ENCODE results near the gene RBM43. TPM values are rescaled to one million over a fixed set of nuclear protein-coding genes. Genes with fewer than 3 reads are reported as not detected.
"Not testable (repeated sequence)": the region's sequence is repeated elsewhere in the genome, so short reads cannot be mapped to it uniquely, and the experiment has no call there.

RBM43 gene
- total RNA-seq, 1 donor from 2014 or later: 3.4 TPM

- DNase-seq (ENCODE audit: low spot score) (no peak), ATAC-seq (no peak)
These were observed 8.3 kb upstream of the RBM43 start for GRCh38 chr2:151269798-151270568.

DNA sequence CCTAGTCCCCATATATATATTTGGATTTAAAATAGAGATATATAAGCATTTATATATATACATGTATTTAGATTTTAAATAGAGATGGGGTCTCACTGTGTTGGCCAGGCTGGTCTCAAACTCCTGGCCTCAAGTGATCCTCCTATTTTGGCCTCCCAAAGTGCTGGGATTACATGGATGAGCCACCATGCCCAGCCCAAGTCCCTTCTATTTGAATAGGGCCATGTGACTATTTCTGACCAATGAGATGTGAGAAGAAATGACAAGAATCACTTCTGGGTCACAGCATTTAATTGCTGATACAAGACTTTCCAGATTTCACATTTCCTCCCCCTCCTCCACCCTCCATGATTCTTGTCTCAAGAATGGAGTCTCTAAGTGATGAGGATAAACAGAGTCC is 6.4 kb upstream of the RBM43 start:
- no peak for ATAC-seq
- no peak for DNase-seq (ENCODE audit: low spot score)

- no peak for ATAC-seq
- DNase-seq (ENCODE audit: low spot score): no peak
These were observed 5.9 kb upstream of the RBM43 start for GRCh38 chr2:151267537-151267936.

DNA sequence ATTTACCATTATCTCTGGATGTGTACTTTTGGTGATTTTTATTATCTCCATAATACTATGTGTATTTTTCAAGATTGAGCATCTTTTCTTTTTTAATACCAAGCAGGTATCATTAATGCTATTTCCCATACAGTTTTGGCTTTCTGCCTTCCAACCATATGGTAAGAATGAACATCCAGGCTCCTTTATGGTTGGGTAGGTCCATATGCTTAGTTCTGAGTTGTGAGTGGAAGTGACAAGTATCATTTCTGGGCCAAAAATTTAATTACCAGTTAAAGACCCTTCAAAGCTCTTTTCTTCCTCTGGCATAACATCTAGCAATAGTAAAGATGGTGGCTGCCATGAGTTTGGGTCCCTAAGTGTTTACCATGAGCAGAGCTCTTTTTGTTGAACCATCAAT is 4.3 kb upstream of the RBM43 start:
- DNase-seq (ENCODE audit: low spot score) (no peak), ATAC-seq (no peak)

GRCh38 chr2:151264157-151264825 is 2.6 kb upstream of the RBM43 start:
- DNase-seq (ENCODE audit: low spot score): peak; percentile 82
- peak; percentile 73 for ATAC-seq

GRCh38 chr2:151262629-151263028 is 966 bp upstream of the RBM43 start:
- DNase-seq (ENCODE audit: low spot score) (peak; percentile 71), ATAC-seq (peak; percentile 36)

DNA sequence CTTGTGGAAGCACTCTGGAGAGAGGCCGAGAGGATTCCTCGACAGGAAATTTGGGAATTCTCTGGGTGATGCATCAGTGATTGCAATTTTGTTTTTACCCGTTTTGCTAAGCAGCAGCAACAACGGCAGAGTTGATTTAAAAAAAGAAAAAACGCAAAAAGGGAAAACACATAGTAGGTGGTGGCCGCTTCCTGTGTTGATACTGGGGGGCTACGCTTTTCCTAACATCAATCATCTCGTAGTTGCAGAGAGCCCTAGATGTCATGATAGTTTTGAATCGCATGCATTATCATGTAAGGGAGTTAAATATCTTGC is 271 bp upstream of the RBM43 start:
- DNase-seq (ENCODE audit: low spot score) (no peak), ATAC-seq (no peak)

DNA sequence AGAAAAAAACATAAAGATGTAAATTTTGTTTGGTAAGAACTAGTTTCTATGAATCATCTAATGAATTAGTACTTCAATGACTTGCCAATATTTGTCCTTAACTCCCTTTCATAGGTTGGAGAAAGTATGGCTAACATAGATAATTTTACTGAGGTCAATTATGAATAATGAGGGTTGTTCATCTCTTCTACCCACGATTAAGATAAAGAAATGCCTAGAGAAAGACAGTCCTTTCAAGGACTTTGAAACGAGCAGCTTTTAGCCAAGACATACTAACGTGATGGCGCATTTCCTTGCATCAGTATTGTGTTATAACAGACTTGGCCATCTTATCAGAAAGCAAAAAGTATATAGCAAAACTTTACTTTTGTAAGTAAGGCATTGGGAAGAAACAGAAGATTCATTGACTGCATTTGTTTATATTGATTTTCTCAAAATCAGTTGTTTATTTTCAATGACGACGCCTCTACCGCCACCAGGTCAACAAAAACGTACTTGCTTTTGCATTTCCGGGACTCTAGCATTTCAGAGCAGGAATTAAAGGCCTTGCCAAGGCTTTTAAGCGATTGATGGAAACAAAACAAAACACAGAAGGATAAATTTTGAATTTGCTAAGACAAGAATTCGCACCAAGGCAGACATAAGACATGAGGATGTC is 961 bp downstream of the RBM43 start:
- DNase-seq (ENCODE audit: low spot score) (no peak), ATAC-seq (no peak)

DNA sequence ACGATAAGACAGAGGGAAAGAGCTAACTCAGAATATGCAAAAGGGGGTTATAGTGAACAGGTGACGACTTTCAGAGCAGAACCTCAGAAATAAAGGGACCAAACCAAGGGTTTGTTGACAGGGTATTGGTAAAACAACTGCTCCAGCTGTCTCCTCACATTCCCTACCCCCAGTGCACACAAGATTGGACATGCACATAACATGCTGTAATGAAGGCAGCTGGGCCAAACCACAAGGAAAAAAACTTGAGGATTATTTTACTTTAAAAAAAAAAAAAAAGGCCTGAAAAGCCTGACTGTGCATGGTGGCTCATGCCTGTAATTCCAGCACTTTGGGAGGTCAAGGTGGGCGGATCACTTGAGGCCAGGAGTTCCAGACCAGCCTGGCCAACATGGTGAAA is 3.5 kb downstream of the RBM43 start:
- ATAC-seq: no peak
- DNase-seq (ENCODE audit: low spot score): no peak

DNA sequence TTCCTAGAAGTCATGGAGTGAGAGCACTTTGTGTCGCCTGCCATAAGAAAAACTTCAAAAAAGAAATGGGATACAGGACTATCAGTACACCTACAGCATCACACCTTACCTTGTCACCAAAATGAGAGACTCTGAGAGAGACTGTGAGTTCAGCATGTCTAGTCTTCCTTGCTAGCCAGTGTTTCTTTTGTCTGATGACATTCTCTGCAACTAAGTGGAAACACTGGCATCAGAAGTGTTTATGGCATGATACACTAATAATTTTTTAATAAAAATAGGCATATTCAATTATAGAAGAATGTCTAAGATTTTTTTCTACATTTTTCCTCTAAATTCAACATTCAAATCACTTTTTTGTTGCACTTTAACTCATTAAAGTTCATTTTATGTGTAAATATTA is 9.0 kb downstream of the RBM43 start:
- no peak for DNase-seq (ENCODE audit: low spot score)
- ATAC-seq: no peak

GRCh38 chr2:151251012-151251411 is 10.7 kb downstream of the RBM43 start:
- no peak for DNase-seq (ENCODE audit: low spot score)
- no peak for ATAC-seq

GRCh38 chr2:151247432-151247831 is 14.2 kb downstream of the RBM43 start:
- ATAC-seq (no peak), DNase-seq (ENCODE audit: low spot score) (no peak)

- DNase-seq (ENCODE audit: low spot score): no peak
- ATAC-seq: no peak
These were observed 15.5 kb downstream of the RBM43 start for GRCh38 chr2:151246152-151246551.

DNA sequence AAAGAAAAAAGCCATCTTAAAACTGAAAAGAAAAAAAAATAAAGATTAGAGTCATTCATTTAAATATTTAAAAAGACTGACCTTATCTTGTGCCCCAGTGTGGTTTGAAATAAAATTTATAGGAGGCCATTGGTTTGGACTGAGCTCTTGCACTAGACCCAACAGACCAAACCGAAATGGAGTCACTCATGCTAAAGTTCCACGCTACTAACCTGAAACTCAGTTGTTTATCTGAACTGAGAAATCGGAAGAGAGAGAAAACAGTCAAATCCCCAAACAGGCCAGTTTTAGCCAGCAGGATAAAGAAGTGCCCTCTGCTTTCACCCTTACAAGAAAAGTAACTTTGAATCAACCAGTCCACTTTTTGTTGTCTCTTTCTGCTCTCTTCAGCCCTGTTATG is 18.2 kb downstream of the RBM43 start:
- DNase-seq (ENCODE audit: low spot score) (no peak), ATAC-seq (no peak)

DNA sequence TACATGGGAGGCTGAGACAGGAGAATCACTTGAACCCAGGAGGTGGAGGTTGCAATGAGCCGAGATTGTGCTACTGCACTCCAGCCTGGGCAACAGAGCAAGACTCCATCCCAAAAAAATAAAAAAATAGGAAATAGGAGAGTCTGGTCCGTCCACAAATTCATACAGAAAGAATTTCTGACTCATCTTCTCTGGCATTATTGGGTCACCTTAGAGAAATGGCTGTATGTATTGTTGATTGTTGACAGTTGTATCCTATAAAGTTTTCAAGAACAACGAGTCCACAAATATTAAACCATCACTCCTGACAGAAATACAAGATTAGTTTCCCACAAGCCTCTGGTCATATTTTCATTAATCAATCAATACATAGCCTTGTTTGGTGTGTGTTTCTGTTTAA is 20.4 kb downstream of the RBM43 start:
- no peak for DNase-seq (ENCODE audit: low spot score)
- no peak for ATAC-seq

GRCh38 chr2:151240433-151240832 is 21.2 kb downstream of the RBM43 start:
- DNase-seq (ENCODE audit: low spot score) (no peak), ATAC-seq (no peak)

- no peak for ATAC-seq
- DNase-seq (ENCODE audit: low spot score): no peak
These were observed 22.0 kb downstream of the RBM43 start for GRCh38 chr2:151239624-151240023.

GRCh38 chr2:151238527-151239487 is 22.9 kb downstream of the RBM43 start:
- ATAC-seq (peak; percentile 95), DNase-seq (ENCODE audit: low spot score) (no peak)

GRCh38 chr2:151237422-151238025 is 24.1 kb downstream of the RBM43 start:
- ATAC-seq: peak; percentile 76
- DNase-seq (ENCODE audit: low spot score): no peak

DNA sequence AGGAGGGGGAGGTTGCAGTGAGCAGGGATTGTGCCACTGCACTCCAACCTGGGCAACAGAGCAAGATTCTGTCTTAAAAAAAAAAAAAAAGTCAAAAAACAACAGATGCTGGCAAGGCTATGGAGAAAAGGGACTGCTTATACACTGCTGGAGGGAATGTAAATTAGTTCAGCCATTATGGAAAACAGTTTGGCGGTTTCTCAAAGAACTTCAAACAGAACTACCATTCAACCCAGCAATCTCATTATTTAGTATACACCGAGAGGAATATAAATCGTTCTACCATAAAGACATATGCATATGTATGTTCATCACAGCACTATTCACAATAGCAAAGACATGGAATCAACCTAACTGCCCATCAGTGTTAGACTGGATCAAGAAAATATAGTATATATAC is 27.9 kb downstream of the RBM43 start:
- ATAC-seq; DNase-seq (ENCODE audit: low spot score): not testable (repeated sequence)

GRCh38 chr2:151233288-151233687 is 28.4 kb downstream of the RBM43 start:
- not testable (repeated sequence) for ATAC-seq; DNase-seq (ENCODE audit: low spot score)
